Measurements from ENCODE around the gene TRMT5. TPM values are rescaled to one million over a fixed set of nuclear protein-coding genes. Genes with fewer than 3 reads are reported as not detected.
A peak's percentile ranks its signal among the peaks of the same experiment; 100 is the strongest.

TRMT5 gene, protein sequence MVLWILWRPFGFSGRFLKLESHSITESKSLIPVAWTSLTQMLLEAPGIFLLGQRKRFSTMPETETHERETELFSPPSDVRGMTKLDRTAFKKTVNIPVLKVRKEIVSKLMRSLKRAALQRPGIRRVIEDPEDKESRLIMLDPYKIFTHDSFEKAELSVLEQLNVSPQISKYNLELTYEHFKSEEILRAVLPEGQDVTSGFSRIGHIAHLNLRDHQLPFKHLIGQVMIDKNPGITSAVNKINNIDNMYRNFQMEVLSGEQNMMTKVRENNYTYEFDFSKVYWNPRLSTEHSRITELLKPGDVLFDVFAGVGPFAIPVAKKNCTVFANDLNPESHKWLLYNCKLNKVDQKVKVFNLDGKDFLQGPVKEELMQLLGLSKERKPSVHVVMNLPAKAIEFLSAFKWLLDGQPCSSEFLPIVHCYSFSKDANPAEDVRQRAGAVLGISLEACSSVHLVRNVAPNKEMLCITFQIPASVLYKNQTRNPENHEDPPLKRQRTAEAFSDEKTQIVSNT
- polyA plus RNA-seq (ENCODE audit: insufficient read length in 3 of 3) = 10 to 100 TPM; 22.9 to 28.8 (median 24.6) TPM
- long read RNA-seq, donor 1, full-length matches to known transcripts = 3 of 8 reads
- long read RNA-seq, donor 1, partial matches to known transcripts = 5 of 8 reads
- long read RNA-seq, donor 1, other reads (novel, unspliced or antisense) = 0 of 8 reads
- long read RNA-seq, donor 2, full-length matches to known transcripts = 2 of 8 reads
- long read RNA-seq, donor 2, partial matches to known transcripts = 6 of 8 reads
- long read RNA-seq, donor 2, other reads (novel, unspliced or antisense) = 0 of 8 reads
- long read RNA-seq, donor 3, full-length matches to known transcripts = 7 of 17 reads
- long read RNA-seq, donor 3, partial matches to known transcripts = 10 of 17 reads
- long read RNA-seq, donor 3, other reads (novel, unspliced or antisense) = 0 of 17 reads
- long read RNA-seq, donor 4, full-length matches to known transcripts = 1 of 10 reads
- long read RNA-seq, donor 4, partial matches to known transcripts = 9 of 10 reads
- long read RNA-seq, donor 4, other reads (novel, unspliced or antisense) = 0 of 10 reads
- long read RNA-seq, donor 5 = 0 reads
- long read RNA-seq, donor 6, full-length matches to known transcripts = 4 of 4 reads
- long read RNA-seq, donor 6, partial matches to known transcripts = 0 of 4 reads
- long read RNA-seq, donor 6, other reads (novel, unspliced or antisense) = 0 of 4 reads
- long read RNA-seq, donor 7, full-length matches to known transcripts = 4 of 13 reads
- long read RNA-seq, donor 7, partial matches to known transcripts = 9 of 13 reads
- long read RNA-seq, donor 7, other reads (novel, unspliced or antisense) = 0 of 13 reads
- long read RNA-seq, donor 8 = 0 reads
- long read RNA-seq, donor 9, full-length matches to known transcripts = 2 of 14 reads
- long read RNA-seq, donor 9, partial matches to known transcripts = 12 of 14 reads
- long read RNA-seq, donor 9, other reads (novel, unspliced or antisense) = 0 of 14 reads
- long read RNA-seq, donor 10, full-length matches to known transcripts = 2 of 11 reads
- long read RNA-seq, donor 10, partial matches to known transcripts = 9 of 11 reads
- long read RNA-seq, donor 10, other reads (novel, unspliced or antisense) = 0 of 11 reads
- long read RNA-seq, donor 11, full-length matches to known transcripts = 3 of 8 reads
- long read RNA-seq, donor 11, partial matches to known transcripts = 5 of 8 reads
- long read RNA-seq, donor 11, other reads (novel, unspliced or antisense) = 0 of 8 reads
- long read RNA-seq, donor 12, full-length matches to known transcripts = 4 of 4 reads
- long read RNA-seq, donor 12, partial matches to known transcripts = 0 of 4 reads
- long read RNA-seq, donor 12, other reads (novel, unspliced or antisense) = 0 of 4 reads
- long read RNA-seq, donor 13 = 0 reads
- long read RNA-seq, donor 14, full-length matches to known transcripts = 4 of 12 reads
- long read RNA-seq, donor 14, partial matches to known transcripts = 8 of 12 reads
- long read RNA-seq, donor 14, other reads (novel, unspliced or antisense) = 0 of 12 reads
- long read RNA-seq, donor 15, full-length matches to known transcripts = 1 of 6 reads
- long read RNA-seq, donor 15, partial matches to known transcripts = 5 of 6 reads
- long read RNA-seq, donor 15, other reads (novel, unspliced or antisense) = 0 of 6 reads
- long read RNA-seq, donor 16, full-length matches to known transcripts = 6 of 36 reads
- long read RNA-seq, donor 16, partial matches to known transcripts = 30 of 36 reads
- long read RNA-seq, donor 16, other reads (novel, unspliced or antisense) = 0 of 36 reads

DNA sequence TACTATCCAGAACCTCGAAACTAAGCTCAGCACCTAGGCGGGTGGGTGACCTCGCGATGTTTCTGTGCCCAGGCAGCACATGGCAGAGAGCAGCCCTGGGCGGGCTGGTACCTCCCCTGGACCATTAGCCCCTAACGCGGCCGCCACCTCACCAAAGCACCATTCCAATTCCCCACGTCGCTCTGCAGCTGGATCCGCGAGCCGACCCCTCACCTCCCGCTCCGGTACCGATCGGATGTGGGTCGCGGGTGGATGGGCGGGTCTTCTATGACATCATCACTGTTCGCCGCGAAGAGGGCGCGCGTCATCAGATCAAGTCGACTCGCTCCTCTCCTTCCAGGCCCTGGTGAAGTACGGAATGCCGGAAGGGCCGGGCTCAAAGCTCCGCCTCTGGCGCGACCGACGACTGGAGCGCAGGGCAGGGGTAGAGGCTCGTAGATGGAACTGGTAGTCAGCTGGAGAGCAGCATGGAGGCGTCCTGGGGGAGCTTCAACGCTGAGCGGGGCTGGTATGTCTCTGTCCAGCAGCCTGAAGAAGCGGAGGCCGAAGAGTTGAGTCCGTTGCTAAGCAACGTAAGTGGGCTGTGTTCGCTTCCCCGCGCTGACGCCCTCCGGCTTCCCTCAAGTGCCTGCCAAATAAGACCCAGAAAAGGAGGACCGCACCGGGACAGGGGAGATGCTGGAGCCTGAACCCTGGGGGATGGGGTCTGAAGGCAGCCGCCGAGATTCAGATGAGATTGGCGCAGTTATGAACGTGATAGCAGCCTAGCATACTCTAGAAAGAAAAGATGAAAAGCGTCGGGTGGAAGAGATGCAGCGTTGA lies at the start of gene TRMT5, which contains the start of gene SLC38A6:
TSS of gene TRMT5 (minus strand) at position 269 of the 822 bp plus-strand sequence. CDS start at position 163, 106 bp downstream.
TSS of gene SLC38A6 (plus strand) at position 435 of the 822 bp plus-strand sequence. CDS start at position 468, 33 bp downstream.
- DNase-seq (ENCODE audit: extremely low read depth in 1 of 11, low read depth in 9 of 11, low spot score in 4 of 11) = peak; percentile 84 to 93 (median 90)

DNA sequence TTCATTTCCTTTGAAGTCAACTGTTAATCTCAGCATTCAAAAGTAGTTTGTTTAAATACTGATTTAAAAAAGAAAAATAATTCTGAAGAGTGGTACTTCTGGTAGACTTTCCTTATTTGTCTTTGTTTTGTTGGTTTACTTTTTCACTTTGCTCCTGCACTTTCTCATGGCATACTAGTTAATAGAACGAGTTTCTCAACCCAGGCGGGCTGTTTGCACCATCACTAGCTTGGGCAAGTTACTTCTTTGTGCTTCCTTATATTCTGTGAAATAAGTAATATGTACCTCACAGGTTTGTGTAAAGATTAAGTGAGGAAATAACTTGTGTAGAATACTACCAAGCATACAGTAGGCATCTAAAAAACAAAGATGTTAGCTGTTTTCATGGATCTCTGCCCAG lies 45.6 kb upstream of the TRMT5 start:
- no peak for DNase-seq (ENCODE audit: extremely low read depth in 1 of 11, low read depth in 9 of 11, low spot score in 4 of 11)

DNA sequence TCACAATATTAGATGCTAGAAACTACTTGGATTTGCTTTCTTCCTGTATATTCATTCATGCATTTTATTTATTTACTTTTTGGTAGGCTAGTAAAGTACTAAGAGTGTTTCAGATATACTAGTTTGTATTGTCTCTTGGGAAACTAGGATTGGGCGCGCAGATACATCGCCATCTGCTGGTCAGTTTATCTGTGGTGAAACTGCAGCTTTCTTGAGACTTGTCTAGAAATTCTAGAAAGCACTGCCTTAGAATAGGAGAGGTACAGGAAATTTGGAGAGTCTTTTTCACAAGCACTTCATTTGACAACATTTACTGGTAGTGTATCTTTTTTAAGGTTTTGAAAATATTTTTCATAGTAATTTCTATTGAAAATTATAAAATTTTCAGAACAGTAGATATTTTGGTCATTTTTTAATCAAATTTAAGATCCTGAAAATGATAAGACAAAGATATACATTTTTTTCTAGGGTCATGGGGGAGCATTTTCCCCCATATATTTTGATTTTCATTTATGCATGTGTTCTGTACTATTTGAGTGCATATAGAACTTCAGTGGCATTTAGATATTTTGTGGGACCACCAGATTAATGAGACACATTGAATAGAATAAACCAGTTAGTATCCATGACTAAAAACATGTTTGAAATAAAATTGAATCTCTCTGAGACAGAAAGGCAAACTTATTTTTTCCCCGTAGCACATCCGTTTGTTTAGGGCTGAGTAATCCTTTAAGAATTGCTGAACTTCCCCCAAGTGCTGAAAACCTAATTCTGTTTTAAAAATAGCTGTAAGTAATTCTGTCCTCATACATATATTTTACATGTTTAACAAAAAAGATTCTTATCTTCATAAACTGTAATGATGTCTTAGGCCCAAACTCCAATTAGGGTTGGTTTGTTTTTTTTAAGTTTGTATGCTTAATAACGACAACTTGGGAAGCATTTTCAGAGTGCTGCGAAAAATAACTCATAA lies 44.7 kb upstream of the TRMT5 start:
- DNase-seq (ENCODE audit: extremely low read depth in 1 of 11, low read depth in 9 of 11, low spot score in 4 of 11) = peak; percentile 29 to 69 (median 51)

DNA sequence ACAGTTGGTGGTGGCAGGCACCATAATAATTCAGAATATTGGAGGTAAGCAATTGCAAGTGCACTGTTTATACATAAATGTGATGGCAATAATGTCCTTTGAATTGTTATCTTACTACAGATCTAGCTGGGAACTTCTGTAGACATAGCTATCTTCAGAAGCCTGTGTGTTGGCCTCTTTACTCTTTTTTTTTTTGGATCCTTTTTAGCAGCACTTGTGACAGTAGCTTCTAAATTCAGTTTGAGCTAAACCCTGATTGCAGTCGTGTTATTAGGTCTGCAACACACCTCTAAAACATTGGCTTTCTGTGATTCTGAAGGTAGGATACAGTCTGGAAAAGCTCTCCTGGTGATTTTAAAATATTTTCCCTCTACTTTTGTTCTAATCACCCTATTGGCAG lies 38.7 kb upstream of the TRMT5 start:
- no peak for DNase-seq (ENCODE audit: extremely low read depth in 1 of 11, low read depth in 9 of 11, low spot score in 4 of 11)

DNA sequence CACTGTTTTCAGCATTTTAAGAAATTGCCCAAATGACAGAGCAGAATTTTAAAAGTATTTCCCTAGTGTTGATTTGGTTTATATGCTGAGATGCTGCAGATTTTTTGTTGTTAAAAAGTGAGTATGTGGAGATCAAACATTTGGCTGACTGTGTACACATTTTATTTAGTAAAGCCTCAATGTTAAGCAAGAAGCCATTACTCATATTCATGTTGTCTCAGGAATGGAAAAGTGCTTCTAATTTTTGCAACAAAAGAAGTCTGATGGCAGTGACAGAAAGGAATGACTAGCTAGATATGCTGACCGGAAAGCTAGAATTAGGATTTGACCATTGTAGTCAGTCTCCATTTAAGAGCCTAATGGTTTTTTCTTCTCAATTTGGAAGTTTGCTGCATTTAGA lies 22.7 kb upstream of the TRMT5 start:
- DNase-seq (ENCODE audit: extremely low read depth in 1 of 11, low read depth in 9 of 11, low spot score in 4 of 11) = no peak

DNA sequence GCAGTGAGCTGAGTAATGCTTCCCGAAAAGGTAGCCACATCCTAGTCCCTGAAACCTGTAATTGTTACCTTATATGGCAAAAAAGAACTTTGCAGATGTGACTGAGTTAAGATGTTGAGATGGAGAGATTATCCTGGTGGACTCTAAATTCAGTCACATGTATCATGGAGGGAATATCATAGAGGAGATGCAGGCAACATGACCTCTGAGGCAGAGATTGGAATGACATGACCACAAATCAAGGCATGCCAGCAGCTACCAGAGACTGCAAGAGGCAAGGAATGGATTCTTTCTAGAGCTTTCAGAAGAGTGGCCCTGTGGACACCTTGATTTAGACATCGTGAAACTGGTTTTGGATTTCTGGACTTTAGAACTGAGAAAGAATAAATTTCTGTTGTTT lies 18.7 kb upstream of the TRMT5 start:
- DNase-seq (ENCODE audit: extremely low read depth in 1 of 11, low read depth in 9 of 11, low spot score in 4 of 11) = no peak

DNA sequence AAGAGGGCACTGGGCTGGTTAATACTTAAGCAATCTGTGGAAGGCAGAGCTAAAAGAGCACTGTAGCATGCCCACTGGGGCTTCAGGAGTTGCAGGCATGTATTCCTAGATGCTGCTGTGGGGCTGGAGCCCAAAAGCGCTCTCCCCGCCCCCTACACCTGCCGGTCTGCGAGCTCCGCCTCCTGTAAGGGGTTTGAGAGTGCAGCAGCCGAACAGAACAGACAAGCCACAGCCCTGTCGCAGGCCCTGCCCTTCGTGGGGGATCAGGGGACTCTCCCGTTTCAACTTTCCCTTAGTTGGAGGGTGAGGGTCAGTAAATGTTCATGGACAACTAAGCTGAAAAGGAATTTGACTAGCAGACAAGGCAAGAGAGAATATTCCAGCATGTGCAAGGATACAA lies 17.7 kb upstream of the TRMT5 start:
- DNase-seq (ENCODE audit: extremely low read depth in 1 of 11, low read depth in 9 of 11, low spot score in 4 of 11) = no peak

DNA sequence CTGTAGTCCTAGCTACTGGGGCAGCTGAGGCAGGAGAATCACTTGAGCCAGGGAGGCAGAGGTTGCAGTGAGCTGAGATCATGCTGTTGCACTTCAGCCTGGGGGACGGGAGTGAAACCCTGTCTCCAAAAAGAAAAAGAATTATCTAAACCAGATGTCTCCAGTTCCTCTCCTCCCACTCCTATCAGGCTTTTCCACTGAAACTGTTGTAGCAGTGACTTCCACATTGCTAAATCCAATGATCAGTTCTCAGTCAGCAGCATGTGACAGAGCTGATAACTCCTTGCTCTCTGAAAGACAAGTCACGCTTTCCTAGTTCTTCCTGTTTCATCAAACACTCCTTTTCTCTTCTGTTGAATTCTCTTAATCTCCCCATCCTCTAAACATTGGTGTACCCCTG lies 8.7 kb upstream of the TRMT5 start:
- DNase-seq (ENCODE audit: extremely low read depth in 1 of 11, low read depth in 9 of 11, low spot score in 4 of 11) = no peak

DNA sequence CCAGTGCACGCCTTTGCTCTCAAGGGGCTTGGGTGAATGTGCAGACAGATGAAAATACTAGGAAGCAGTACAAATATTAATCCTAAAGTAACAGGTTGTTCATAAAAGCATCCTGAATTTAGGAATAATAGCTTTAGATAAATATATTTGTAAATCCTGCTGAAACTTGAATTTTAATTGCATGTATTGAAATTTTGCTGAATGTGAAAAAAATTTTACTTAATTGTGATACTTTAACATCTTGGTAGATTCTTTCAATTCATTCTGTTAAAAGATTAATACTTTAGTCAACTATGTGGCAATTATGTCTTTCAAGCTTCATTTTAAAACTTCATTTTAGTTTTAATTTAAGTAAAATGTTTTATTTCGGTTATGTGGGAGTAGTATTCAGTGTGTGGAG lies 5.6 kb upstream of the TRMT5 start:
- no peak for DNase-seq (ENCODE audit: extremely low read depth in 1 of 11, low read depth in 9 of 11, low spot score in 4 of 11)

DNA sequence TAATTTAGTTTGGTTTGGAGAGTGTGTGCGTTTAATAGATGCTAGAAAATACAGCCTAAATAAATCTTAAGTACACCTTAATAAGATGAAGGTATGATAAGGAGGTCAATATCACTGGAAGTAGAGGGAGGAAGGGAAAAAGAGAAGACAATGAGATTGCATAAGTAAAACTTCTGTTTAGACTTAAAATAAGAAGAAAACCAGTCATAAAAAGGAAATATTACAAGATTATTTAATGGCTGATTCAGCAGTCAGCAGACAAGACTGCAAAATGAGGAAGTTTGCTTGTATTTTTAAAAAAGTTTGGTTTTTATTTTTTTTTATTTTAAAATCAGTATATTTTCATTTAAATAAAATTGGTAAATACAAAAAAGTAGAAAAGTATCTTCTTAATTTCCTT lies 3.3 kb upstream of the TRMT5 start:
- no peak for DNase-seq (ENCODE audit: extremely low read depth in 1 of 11, low read depth in 9 of 11, low spot score in 4 of 11)

DNA sequence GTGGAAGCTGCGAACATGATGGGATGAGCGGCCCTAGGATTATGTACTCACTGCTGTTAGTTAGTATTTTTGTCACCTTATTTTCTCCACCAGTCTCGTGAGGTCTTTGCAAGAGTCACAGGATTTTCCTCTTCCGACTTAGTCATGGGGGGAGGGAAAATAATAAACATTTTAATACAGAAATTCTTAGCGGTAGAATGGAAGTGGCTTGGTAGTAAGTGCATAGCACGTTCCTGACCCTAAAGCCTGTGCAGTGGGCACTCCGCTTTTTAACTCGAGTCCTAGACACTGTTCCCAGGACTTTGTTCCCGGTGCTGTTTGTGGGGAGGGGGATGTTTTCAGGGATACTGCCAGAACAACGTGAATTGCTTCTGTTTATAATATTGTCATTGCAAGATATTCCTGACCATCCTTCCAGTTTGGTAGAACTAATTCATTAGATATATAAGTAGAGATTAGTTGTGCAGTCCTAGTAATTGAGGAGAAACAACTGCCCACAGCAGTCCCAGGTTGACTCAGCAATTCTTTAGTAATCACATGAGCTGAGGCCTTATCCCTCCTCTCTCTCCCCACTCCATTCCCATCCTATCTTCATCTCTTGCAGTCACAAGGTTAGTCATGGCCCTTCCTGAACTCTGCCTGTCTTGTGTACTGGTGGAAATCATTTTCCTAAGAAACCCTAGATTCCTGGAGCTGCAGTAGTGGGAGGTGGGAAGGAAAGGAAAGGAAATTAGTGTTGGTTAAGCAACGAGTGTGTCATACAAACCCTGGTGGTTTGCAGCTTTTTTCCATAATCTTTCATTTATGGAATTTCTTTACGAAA lies 965 bp upstream of the TRMT5 start:
- DNase-seq (ENCODE audit: extremely low read depth in 1 of 11, low read depth in 9 of 11, low spot score in 4 of 11) = no peak

DNA sequence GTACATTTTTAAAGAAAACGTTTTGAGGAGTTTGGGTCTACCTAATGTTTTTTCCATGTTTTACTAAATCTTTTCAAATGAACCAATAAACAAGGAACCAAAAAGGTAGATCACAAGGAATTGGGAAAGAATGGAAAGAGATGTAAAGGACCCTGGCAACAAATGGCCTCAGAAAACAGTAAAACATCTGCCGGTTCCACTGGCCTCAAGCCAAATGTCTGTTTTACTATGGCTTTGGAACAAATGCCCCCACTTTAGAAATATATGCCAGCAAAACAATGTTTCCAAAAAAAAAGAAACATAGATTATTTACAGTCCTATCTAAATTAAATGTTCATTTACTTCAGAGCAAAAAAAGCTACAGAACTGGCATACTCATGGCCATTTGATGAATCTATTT lies 3.0 kb downstream of the TRMT5 start:
- DNase-seq (ENCODE audit: extremely low read depth in 1 of 11, low read depth in 9 of 11, low spot score in 4 of 11) = no peak

DNA sequence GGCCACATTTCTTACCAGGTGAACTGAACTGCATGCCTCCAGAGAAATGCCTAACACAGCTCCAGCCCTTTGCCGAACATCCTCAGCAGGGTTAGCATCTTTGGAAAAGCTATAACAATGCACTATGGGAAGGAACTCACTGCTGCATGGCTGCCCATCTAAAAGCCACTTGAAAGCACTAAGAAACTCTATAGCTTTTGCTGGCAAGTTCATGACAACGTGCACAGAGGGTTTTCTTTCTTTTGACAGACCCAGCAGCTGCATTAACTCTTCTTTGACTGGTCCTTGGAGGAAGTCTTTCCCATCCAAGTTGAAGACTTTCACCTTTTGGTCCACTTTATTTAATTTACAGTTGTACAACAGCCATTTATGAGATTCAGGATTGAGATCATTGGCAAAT lies 5.3 kb downstream of the TRMT5 start:
- no peak for DNase-seq (ENCODE audit: extremely low read depth in 1 of 11, low read depth in 9 of 11, low spot score in 4 of 11)

DNA sequence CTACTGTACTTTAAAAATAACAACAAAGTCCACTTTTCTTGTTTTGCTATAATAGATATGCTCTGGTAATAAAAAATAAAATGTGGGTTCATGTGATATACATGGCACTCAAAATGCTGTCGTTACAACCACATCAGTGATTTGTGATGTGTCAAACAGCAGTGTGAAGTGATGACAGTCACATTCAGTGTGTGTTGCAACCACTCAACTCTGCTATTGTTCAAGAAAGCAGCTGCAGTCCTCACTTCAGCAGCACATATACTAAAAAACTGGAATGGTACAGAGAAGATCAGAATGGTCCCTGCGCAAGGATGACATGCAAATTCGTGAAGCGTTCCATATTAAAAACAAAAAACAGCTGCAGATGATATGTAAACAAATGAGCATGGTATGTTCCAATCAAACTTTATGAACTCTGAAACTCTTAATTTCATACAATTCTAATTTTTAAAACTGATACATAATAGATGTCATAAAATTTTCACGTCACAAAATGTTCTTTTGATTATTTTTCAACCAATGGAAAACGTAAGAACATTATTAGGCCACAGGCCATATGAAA lies 6.7 kb downstream of the TRMT5 start:
- DNase-seq (ENCODE audit: extremely low read depth in 1 of 11, low read depth in 9 of 11, low spot score in 4 of 11) = no peak
